H1 (cell line): Measurements from ENCODE around the gene CYP4Z1. TPM values are rescaled to one million over a fixed set of nuclear protein-coding genes. Genes with fewer than 3 reads are reported as not detected.
"Not testable (repeated sequence)": the region's sequence is repeated elsewhere in the genome, so short reads cannot be mapped to it uniquely, and the experiment has no call there.

ENCODE experiments used
- CTCF ChIA-PET: fragments of 300-600 bp; sonication (Branson Sonifier 250); formaldehyde crosslinking; loops from one replicate; lab custom pipeline; 2021; ENCODE audit not compliant: partially characterized antibody; lab: Charles Lee
- POLR2A ChIA-PET: fragments of 300-600 bp; sonication (Branson Sonifier 250); formaldehyde crosslinking; loops from one replicate; lab custom pipeline; 2021; ENCODE audit warnings: inconsistent platforms; ENCODE audit not compliant: partially characterized antibody; lab: Charles Lee
- DNase-seq, 2 experiments: peaks; one replicate each; pipeline versions ENCODE4 v3.0.0 to v3.0.0-alpha.2; 2010 to 2022; ENCODE audit warnings: low spot score in 2 of 2, low read depth in 1 of 2, mixed read lengths in 1 of 2
- FAIRE-seq: peaks from 2 replicates; lab custom pipeline; 2011; peaks lifted over from hg19 to GRCh38; lab: Jason Lieb, UNC
- H2AFZ ChIP-seq: 2 replicates; pipeline ENCODE4 v1.8.1; 2012; ENCODE audit warnings: low read length, inconsistent platforms
- H2AK5ac ChIP-seq: 2 replicates; pipeline ENCODE4 v1.6.1; 2013; ENCODE audit warnings: low read depth, low read length
- H2BK120ac ChIP-seq: replicated peaks from 2 replicates; pipeline ENCODE3; 2013; ENCODE audit warnings: low read depth, low read length, inconsistent platforms
- H2BK12ac ChIP-seq: 2 replicates; pipeline ENCODE4 v1.6.1; 2013; ENCODE audit warnings: low read depth, low read length
- H2BK15ac ChIP-seq: 2 replicates; pipeline ENCODE4 v1.6.1; 2013; ENCODE audit warnings: low read length
- H2BK20ac ChIP-seq: 2 replicates; pipeline ENCODE4 v1.6.1; 2013; ENCODE audit warnings: low read length
- H2BK5ac ChIP-seq: 2 replicates; pipeline ENCODE4 v1.6.1; 2013; ENCODE audit warnings: low read depth, low read length
- H3K14ac ChIP-seq: 2 replicates; pipeline ENCODE4 v1.6.1; 2013; ENCODE audit warnings: inconsistent platforms; ENCODE audit not compliant: insufficient read length
- H3K18ac ChIP-seq: 2 replicates; pipeline ENCODE4 v1.6.1; 2013; ENCODE audit warnings: low read length; ENCODE audit errors: extremely low read depth
- H3K23ac ChIP-seq: 2 replicates; pipeline ENCODE4 v1.6.1; 2013; ENCODE audit warnings: inconsistent platforms; ENCODE audit not compliant: insufficient read length
- H3K23me2 ChIP-seq: 2 replicates; pipeline ENCODE4 v1.6.1; 2013; ENCODE audit warnings: low read depth, low read length
- H3K27ac ChIP-seq: 2 replicates; pipeline ENCODE4 v1.6.1; 2011; ENCODE audit warnings: low read depth, low read length, inconsistent platforms
- H3K27me3 ChIP-seq, 4 experiments: replicated peaks in 1 of 4; 1 replicate in 1 of 4; 2 replicates in 3 of 4; pipeline versions ENCODE4 v1.6.1 to v1.8.1; 2011 to 2013; ENCODE audit warnings: low read length in 3 of 4, mild to moderate bottlenecking in 3 of 4, inconsistent platforms in 2 of 4, mixed read lengths in 2 of 4, moderate library complexity in 1 of 4; ENCODE audit not compliant: control insufficient read depth in 3 of 4, insufficient read depth in 3 of 4; ENCODE audit errors: extremely low read depth in 1 of 4
- H3K36me3 ChIP-seq, 4 experiments: 2 replicates each; pipeline versions ENCODE4 v1.6.1 to v1.8.1; 2011 to 2013; ENCODE audit warnings: mild to moderate bottlenecking in 4 of 4, low read length in 3 of 4, moderate library complexity in 2 of 4, control low read depth in 1 of 4, inconsistent platforms in 1 of 4; ENCODE audit not compliant: insufficient read depth in 4 of 4, control insufficient read depth in 2 of 4
- H3K4ac ChIP-seq: replicated peaks from 2 replicates; pipeline ENCODE3; 2013; ENCODE audit warnings: low read length, low read depth, mixed read lengths, inconsistent platforms; ENCODE audit not compliant: insufficient read length
- H3K4me1 ChIP-seq, 4 experiments: replicated peaks in 1 of 4; 1 replicate in 1 of 4; 2 replicates in 3 of 4; pipeline versions ENCODE4 v1.6.1 to v1.8.1; 2011 to 2013; ENCODE audit warnings: low read length in 3 of 4, inconsistent platforms in 2 of 4, mixed read lengths in 1 of 4; ENCODE audit not compliant: insufficient read depth in 4 of 4, control insufficient read depth in 3 of 4
- H3K4me2 ChIP-seq, 2 experiments: 2 replicates each; pipeline versions ENCODE4 v1.6.1 to v1.8.1; 2011 to 2013; ENCODE audit warnings: low read depth in 2 of 2, low read length in 2 of 2, control low read depth in 1 of 2, inconsistent platforms in 1 of 2, mild to moderate bottlenecking in 1 of 2; ENCODE audit not compliant: insufficient read depth in 1 of 2
- H3K4me3 ChIP-seq, 4 experiments: fragments of 200-600, 300-600 bp in 1 of 4; sonication (generic), shearing (Covaris generic), sonication (Bioruptor Twin) in 1 of 4; 2 replicates each; pipeline versions ENCODE4 v1.5.1 to v1.8.1; 2011 to 2016; ENCODE audit warnings: low read length in 4 of 4, low read depth in 3 of 4, control low read depth in 2 of 4, inconsistent platforms in 2 of 4, mild to moderate bottlenecking in 2 of 4, mixed read lengths in 1 of 4, moderate library complexity in 1 of 4; ENCODE audit not compliant: insufficient read depth in 2 of 4; ENCODE audit errors: extremely low read depth in 1 of 4
- H3K56ac ChIP-seq: replicated peaks from 2 replicates; pipeline ENCODE3; 2013; ENCODE audit warnings: low read depth, mild to moderate bottlenecking, mixed read lengths, low read length, inconsistent platforms; ENCODE audit not compliant: insufficient read length
- H3K79me1 ChIP-seq: 2 replicates; pipeline ENCODE4 v1.6.1; 2013; ENCODE audit warnings: low read depth, low read length, control low read depth
- H3K79me2 ChIP-seq, 2 experiments: 2 replicates each; pipeline versions ENCODE4 v1.6.1 to v1.8.1; 2012 to 2013; ENCODE audit warnings: low read length in 2 of 2, mild to moderate bottlenecking in 2 of 2, inconsistent platforms in 1 of 2; ENCODE audit not compliant: insufficient read depth in 2 of 2, control insufficient read depth in 1 of 2
- H3K9ac ChIP-seq, 4 experiments: replicated peaks in 1 of 4; 1 replicate in 1 of 4; 2 replicates in 3 of 4; pipeline versions ENCODE4 v1.6.1 to v1.8.1; 2011 to 2013; ENCODE audit warnings: low read depth in 3 of 4, low read length in 3 of 4, control low read depth in 2 of 4, mild to moderate bottlenecking in 2 of 4, moderate library complexity in 2 of 4, inconsistent platforms in 1 of 4; ENCODE audit errors: extremely low read depth in 1 of 4
- H3K9me3 ChIP-seq, 2 experiments: 2 replicates each; pipeline versions ENCODE4 v1.6.1 to v1.8.1; 2012 to 2013; ENCODE audit warnings: mild to moderate bottlenecking in 2 of 2, moderate library complexity in 2 of 2, control low read depth in 1 of 2, inconsistent platforms in 1 of 2, low read depth in 1 of 2, low read length in 1 of 2, mixed read lengths in 1 of 2; ENCODE audit not compliant: insufficient read depth in 2 of 2
- H4K20me1 ChIP-seq, 2 experiments: replicated peaks in 1 of 2; 2 replicates each; pipeline versions ENCODE3 to v1.8.1; 2011 to 2013; ENCODE audit warnings: inconsistent platforms in 2 of 2, low read length in 2 of 2, mild to moderate bottlenecking in 1 of 2; ENCODE audit not compliant: insufficient read depth in 2 of 2, control insufficient read depth in 1 of 2
- H4K5ac ChIP-seq: 2 replicates; pipeline ENCODE4 v1.6.1; 2013; ENCODE audit warnings: low read length, low read depth, mixed read lengths, inconsistent platforms; ENCODE audit not compliant: insufficient read length
- H4K8ac ChIP-seq: 2 replicates; pipeline ENCODE4 v1.8.0; 2013; ENCODE audit warnings: mild to moderate bottlenecking, moderate library complexity, low read length, inconsistent platforms; ENCODE audit not compliant: insufficient read depth; ENCODE audit errors: extremely low read depth
- H4K91ac ChIP-seq: replicated peaks from 2 replicates; pipeline ENCODE3; 2013; ENCODE audit warnings: low read length, mixed read lengths, inconsistent platforms; ENCODE audit not compliant: insufficient read length
- POLR2A ChIP-seq, 2 experiments: IDR thresholded peaks; 1 replicate in 1 of 2; 2 replicates in 1 of 2; pipeline ENCODE4 v1.6.1; 2011; ENCODE audit warnings: low read depth in 2 of 2, low read length in 2 of 2, mild to moderate bottlenecking in 2 of 2; ENCODE audit errors: control extremely low read depth in 1 of 2
- WGBS, 2 experiments: shearing (Covaris generic) in 1 of 2; methylation state at CpG; one replicate each; pipeline versions ENCODE4 v1.1.6 to v1.1.7; 2013 to 2015; ENCODE audit warnings: low lambda C conversion rate in 2 of 2, mixed read lengths in 2 of 2, inconsistent platforms in 1 of 2, low coverage in 1 of 2, missing lambda C conversion rate in 1 of 2; ENCODE audit not compliant: insufficient replicate concordance in 2 of 2, insufficient coverage in 1 of 2, insufficient read length in 1 of 2; ENCODE audit errors: extremely low coverage in 1 of 2, missing lambda C conversion rate in 1 of 2; 5-methylcytosine and 5-hydroxymethylcytosine counted together
- polyA plus RNA-seq, 7 experiments: library from polyadenylated mRNA; depleted of rRNA in 3 of 7; stranded (reverse) in 5 of 7; unstranded in 2 of 7; fragments of >200 nt in 5 of 7; fragments of 200-250 nt in 2 of 7; gene quantifications; 1 replicate in 5 of 7; 2 replicates in 1 of 7; 4 replicates in 1 of 7; pipeline versions ENCODE4 v1.2.1 to v1.2.3, GENCODE V29; 2011 to 2013; ENCODE audit warnings: missing spikeins in 2 of 7, mixed read lengths in 2 of 7
- total RNA-seq: library from RNA; stranded (reverse); fragmentation: NEBNext Ultra II Directional; extraction: Animal tissue kit (Norgen Biotek cat#: 25700); gene quantifications from 2 replicates; pipeline ENCODE4 v1.2.1, GENCODE V29; 2021

The CYP4Z1 gene
- total and polyA plus RNA-seq, 2 of the 8 experiments (the other 6 are each of a cell fraction or from before 2014, with no cell fraction given), result not detected

DNA sequence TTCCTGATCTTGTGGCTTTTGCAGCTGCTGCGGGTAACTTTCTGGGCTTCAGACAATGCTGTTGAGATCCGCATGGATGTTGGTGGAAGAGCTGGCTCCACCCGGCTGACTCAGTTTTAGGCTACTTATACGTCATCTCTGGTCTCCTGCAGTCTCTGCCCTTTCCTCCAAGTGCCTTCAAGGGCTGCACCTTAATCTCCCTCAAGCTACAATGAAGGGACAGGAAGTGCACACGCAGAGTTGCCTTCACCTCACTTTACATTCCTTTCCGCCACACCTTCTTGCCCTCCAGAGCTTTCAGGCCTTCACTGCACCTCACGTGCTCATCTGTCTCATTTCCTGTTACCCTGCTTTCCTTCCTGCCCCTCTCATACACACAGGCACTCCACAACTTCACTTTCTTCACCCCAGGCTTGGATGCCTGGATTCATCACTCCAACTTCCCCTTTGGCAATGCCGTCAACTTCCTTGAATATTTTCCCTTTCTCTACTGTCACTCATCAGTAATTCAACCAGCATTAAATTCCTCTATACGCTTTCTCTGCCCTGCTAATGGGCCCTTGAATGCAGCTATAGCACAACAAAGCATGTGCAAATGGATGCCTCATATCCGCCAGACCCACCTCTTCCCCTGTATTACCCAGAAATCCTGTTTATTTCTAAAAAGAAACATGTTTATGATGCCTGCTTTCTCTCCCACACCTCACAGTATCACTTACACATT lies 41.0 kb downstream of the CYP4Z1 start:
- H4K20me1 ChIP-seq, H3K4me3 ChIP-seq, H2AFZ ChIP-seq, H3K14ac ChIP-seq, H3K56ac ChIP-seq, H3K18ac ChIP-seq, H3K9ac ChIP-seq, H4K5ac ChIP-seq, H3K27ac ChIP-seq, H3K36me3 ChIP-seq, H3K23ac ChIP-seq, H2BK120ac ChIP-seq, H2AK5ac ChIP-seq, H3K79me1 ChIP-seq, H3K4me1 ChIP-seq, H2BK15ac ChIP-seq, H3K27me3 ChIP-seq, CTCF ChIA-PET, H3K4me2 ChIP-seq, H3K79me2 ChIP-seq, H3K4ac ChIP-seq, H4K91ac ChIP-seq, H4K8ac ChIP-seq, DNase-seq, H3K9me3 ChIP-seq, H3K23me2 ChIP-seq: not testable (repeated sequence)
- 0 out of 3 replicates have a peak, but pooled peaks of 1 of the 2 experiments have one; percentile 28 for TF ChIP-seq POLR2A (IDR thresholded peaks at IDR 0.05; ENCODE audit: control extremely low read depth in 1 of 2, low read depth in 2 of 2, low read length in 2 of 2)
- peak overlapping the region; percentile 83; the same call in 1 of the 2 replicates for H2BK5ac ChIP-seq
- H2BK20ac ChIP-seq, result peak overlapping the region; percentile 24; the same call in 1 of the 2 replicates
- peak; percentile 100 for FAIRE-seq
- H2BK12ac ChIP-seq, result peak overlapping the region; percentile 63; the same call in 1 of the 2 replicates
- WGBS, 2 experiments, result 63% methylated on average over 9 of the region's 10 CpGs; no CpG with 5 or more reads in 1 of the 2 experiments
- POLR2A ChIA-PET, result interaction anchor here (1.4 kb wide), 1 partner anchor 13 kb away, joined by 3 read pairs; no protein-coding TSS in a partner anchor

DNA sequence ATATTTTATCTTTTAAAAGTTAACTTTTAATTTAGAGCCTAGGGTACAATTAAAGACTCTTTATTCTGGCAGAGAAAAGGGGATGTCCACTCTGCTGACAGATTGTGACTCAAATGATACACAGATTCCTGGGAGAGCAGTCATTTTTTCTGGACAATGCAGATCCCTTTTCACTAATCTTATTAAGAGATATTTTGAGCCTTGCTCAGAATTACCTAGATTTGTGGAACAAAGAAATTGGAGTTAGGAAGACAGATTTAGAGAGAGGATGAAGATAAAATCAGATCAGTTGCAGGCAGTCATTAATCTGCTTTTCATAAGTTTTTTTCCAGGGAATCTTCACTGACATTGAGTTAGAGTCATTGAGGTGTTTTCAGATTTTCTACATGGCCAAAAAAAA lies 42.5 kb downstream of the CYP4Z1 start:
- H2BK120ac ChIP-seq, H2BK12ac ChIP-seq, H3K9me3 ChIP-seq, H3K27ac ChIP-seq, H3K27me3 ChIP-seq, H4K5ac ChIP-seq, H3K36me3 ChIP-seq, FAIRE-seq, H3K56ac ChIP-seq, H2BK15ac ChIP-seq, H3K4me1 ChIP-seq, POLR2A ChIA-PET, H3K23ac ChIP-seq, H3K18ac ChIP-seq, DNase-seq, H3K14ac ChIP-seq, H4K91ac ChIP-seq, H2AFZ ChIP-seq, H2AK5ac ChIP-seq, H3K79me2 ChIP-seq, H3K4me3 ChIP-seq, H2BK5ac ChIP-seq, CTCF ChIA-PET, H3K79me1 ChIP-seq, H2BK20ac ChIP-seq, H3K9ac ChIP-seq, H3K23me2 ChIP-seq, H3K4ac ChIP-seq, H4K20me1 ChIP-seq, H4K8ac ChIP-seq, H3K4me2 ChIP-seq: not testable (repeated sequence)
